Measurements from ENCODE around the gene TACR2. TPM values are rescaled to one million over a fixed set of nuclear protein-coding genes. Genes with fewer than 3 reads are reported as not detected.

Gene TACR2
- total RNA-seq, 4 donors from 2014 or later = 1.1 to 11.1 (median 3.2) TPM; not detected in 1

GRCh38 chr10:69404786-69405185 lies 11.9 kb downstream of the TACR2 start:
- Histone ChIP-seq H3K4me1 (peaks cover 0 to 22% (median 2%) of the 10 kb centered on the region in 4 donors), H3K4me3 (no peak overlapping the region), H3K9me3 (no peaks in the 10 kb centered on the region), H3K36me3 (peaks cover 0 to 15% (median 0%) of the 10 kb centered on the region in 3 donors), H3K27me3 (no peaks in the 10 kb centered on the region), H3K27ac (no peak overlapping the region)
- no peak for DNase-seq
- TF ChIP-seq CTCF (IDR thresholded peaks at IDR 0.05) (no peak), POLR2A (IDR thresholded peaks at IDR 0.05) (no peak)

GRCh38 chr10:69403519-69403918 lies 13.2 kb downstream of the TACR2 start:
- Histone ChIP-seq H3K9me3 (no peaks in the 10 kb centered on the region), H3K4me1 (peaks cover 0 to 15% (median 0%) of the 10 kb centered on the region in 4 donors), H3K4me3 (no peak overlapping the region), H3K27ac (no peak overlapping the region), H3K36me3 (peaks cover 0 to 27% (median 0%) of the 10 kb centered on the region in 3 donors), H3K27me3 (no peaks in the 10 kb centered on the region)
- TF ChIP-seq POLR2A (IDR thresholded peaks at IDR 0.05) = no peak
- TF ChIP-seq CTCF (IDR thresholded peaks at IDR 0.05) = no peak
- DNase-seq = no peak

GRCh38 chr10:69403066-69403465 lies 13.7 kb downstream of the TACR2 start:
- TF ChIP-seq CTCF (IDR thresholded peaks at IDR 0.05) (no peak), POLR2A (IDR thresholded peaks at IDR 0.05) (no peak)
- Histone ChIP-seq H3K27me3 (no peaks in the 10 kb centered on the region), H3K4me1 (peaks cover 0 to 13% (median 0%) of the 10 kb centered on the region in 4 donors), H3K9me3 (no peaks in the 10 kb centered on the region), H3K36me3 (peaks cover 0 to 32% (median 0%) of the 10 kb centered on the region in 3 donors), H3K4me3 (no peak overlapping the region), H3K27ac (no peak overlapping the region)
- no peak for DNase-seq

GRCh38 chr10:69402386-69402785 lies 14.3 kb downstream of the TACR2 start:
- peaks cover 0 to 6% (median 0%) of the 10 kb centered on the region in 4 donors for H3K4me1 ChIP-seq
- H3K27me3 ChIP-seq = no peaks in the 10 kb centered on the region
- peaks cover 0 to 32% (median 0%) of the 10 kb centered on the region in 3 donors for H3K36me3 ChIP-seq
- DNase-seq = no peak
- H3K9me3 ChIP-seq = no peaks in the 10 kb centered on the region
- TF ChIP-seq CTCF (IDR thresholded peaks at IDR 0.05) = no peak
- no peak for TF ChIP-seq POLR2A (IDR thresholded peaks at IDR 0.05)
- no peak overlapping the region for H3K4me3 ChIP-seq
- no peak overlapping the region for H3K27ac ChIP-seq

GRCh38 chr10:69401416-69401815 lies 15.3 kb downstream of the TACR2 start:
- Histone ChIP-seq H3K27me3 (no peaks in the 10 kb centered on the region), H3K4me1 (no peaks in the 10 kb centered on the region), H3K4me3 (no peak overlapping the region), H3K36me3 (peaks cover 0 to 39% (median 0%) of the 10 kb centered on the region in 3 donors), H3K9me3 (no peaks in the 10 kb centered on the region), H3K27ac (no peak overlapping the region)
- TF ChIP-seq CTCF (IDR thresholded peaks at IDR 0.05) (no peak), POLR2A (IDR thresholded peaks at IDR 0.05) (no peak)
- no peak for DNase-seq

GRCh38 chr10:69400936-69401335 lies 15.8 kb downstream of the TACR2 start:
- Histone ChIP-seq H3K36me3 (peaks cover 0 to 39% (median 0%) of the 10 kb centered on the region in 3 donors), H3K27ac (no peak overlapping the region), H3K27me3 (no peaks in the 10 kb centered on the region), H3K4me1 (no peaks in the 10 kb centered on the region), H3K4me3 (no peak overlapping the region), H3K9me3 (no peaks in the 10 kb centered on the region)
- no peak for DNase-seq
- TF ChIP-seq POLR2A (IDR thresholded peaks at IDR 0.05) = no peak
- no peak for TF ChIP-seq CTCF (IDR thresholded peaks at IDR 0.05)

Measured in Peyer's patch (tissue), 4 donors.